HL-60 (cell line): ENCODE measurements around the gene KLHL30.

ENCODE experiments used
- CTCF ChIP-seq: IDR thresholded peaks from one replicate; pipeline ENCODE4 v1.5.1; 2011; ENCODE audit warnings: low read length, control low read depth, inconsistent platforms; ENCODE audit not compliant: insufficient read depth
- GABPA ChIP-seq: IDR thresholded peaks from 2 replicates; pipeline ENCODE4 v1.6.1; 2012; ENCODE audit warnings: low read depth
- POLR2AphosphoS5 ChIP-seq: IDR thresholded peaks from 2 replicates; pipeline ENCODE4 v1.6.1; 2012; ENCODE audit warnings: low read depth
- REST ChIP-seq: IDR thresholded peaks from 2 replicates; pipeline ENCODE4 v1.6.1; 2012; ENCODE audit warnings: low read depth; ENCODE audit not compliant: insufficient replicate concordance
- SPI1 ChIP-seq: IDR thresholded peaks from 2 replicates; pipeline ENCODE4 v1.6.1; 2012; ENCODE audit warnings: low read depth, mild to moderate bottlenecking, borderline replicate concordance

GRCh38 chr2:238100821-238101771 lies 37.4 kb upstream of the KLHL30 start:
- no peak for TF ChIP-seq CTCF
- TF ChIP-seq GABPA: no peak
- TF ChIP-seq POLR2AphosphoS5: no peak
- TF ChIP-seq REST: no peak
- no peak for TF ChIP-seq SPI1
